HL-60 (cell line): ENCODE results near the gene RTN4RL2.
A peak's percentile ranks its signal among the peaks of the same experiment; 100 is the strongest.

Experiments
- CTCF ChIP-seq: IDR thresholded peaks from one replicate; pipeline ENCODE4 v1.5.1; 2011; ENCODE audit warnings: low read length, control low read depth, inconsistent platforms; ENCODE audit not compliant: insufficient read depth
- GABPA ChIP-seq: IDR thresholded peaks from 2 replicates; pipeline ENCODE4 v1.6.1; 2012; ENCODE audit warnings: low read depth
- POLR2AphosphoS5 ChIP-seq: IDR thresholded peaks from 2 replicates; pipeline ENCODE4 v1.6.1; 2012; ENCODE audit warnings: low read depth
- SPI1 ChIP-seq: IDR thresholded peaks from 2 replicates; pipeline ENCODE4 v1.6.1; 2012; ENCODE audit warnings: low read depth, mild to moderate bottlenecking, borderline replicate concordance
- TF ChIP-seq, protein P1 (sequence below): IDR thresholded peaks from 2 replicates; pipeline ENCODE4 v1.6.1; 2012; ENCODE audit warnings: low read depth; ENCODE audit not compliant: insufficient replicate concordance

- TF ChIP-seq CTCF (no peak), GABPA (peak; percentile 31; the same call in 1 of the 2 replicates), POLR2AphosphoS5 (peak; percentile 79), SPI1 (peak; percentile 84; the same call in 1 of the 2 replicates)
- TF ChIP-seq, protein P1, sequence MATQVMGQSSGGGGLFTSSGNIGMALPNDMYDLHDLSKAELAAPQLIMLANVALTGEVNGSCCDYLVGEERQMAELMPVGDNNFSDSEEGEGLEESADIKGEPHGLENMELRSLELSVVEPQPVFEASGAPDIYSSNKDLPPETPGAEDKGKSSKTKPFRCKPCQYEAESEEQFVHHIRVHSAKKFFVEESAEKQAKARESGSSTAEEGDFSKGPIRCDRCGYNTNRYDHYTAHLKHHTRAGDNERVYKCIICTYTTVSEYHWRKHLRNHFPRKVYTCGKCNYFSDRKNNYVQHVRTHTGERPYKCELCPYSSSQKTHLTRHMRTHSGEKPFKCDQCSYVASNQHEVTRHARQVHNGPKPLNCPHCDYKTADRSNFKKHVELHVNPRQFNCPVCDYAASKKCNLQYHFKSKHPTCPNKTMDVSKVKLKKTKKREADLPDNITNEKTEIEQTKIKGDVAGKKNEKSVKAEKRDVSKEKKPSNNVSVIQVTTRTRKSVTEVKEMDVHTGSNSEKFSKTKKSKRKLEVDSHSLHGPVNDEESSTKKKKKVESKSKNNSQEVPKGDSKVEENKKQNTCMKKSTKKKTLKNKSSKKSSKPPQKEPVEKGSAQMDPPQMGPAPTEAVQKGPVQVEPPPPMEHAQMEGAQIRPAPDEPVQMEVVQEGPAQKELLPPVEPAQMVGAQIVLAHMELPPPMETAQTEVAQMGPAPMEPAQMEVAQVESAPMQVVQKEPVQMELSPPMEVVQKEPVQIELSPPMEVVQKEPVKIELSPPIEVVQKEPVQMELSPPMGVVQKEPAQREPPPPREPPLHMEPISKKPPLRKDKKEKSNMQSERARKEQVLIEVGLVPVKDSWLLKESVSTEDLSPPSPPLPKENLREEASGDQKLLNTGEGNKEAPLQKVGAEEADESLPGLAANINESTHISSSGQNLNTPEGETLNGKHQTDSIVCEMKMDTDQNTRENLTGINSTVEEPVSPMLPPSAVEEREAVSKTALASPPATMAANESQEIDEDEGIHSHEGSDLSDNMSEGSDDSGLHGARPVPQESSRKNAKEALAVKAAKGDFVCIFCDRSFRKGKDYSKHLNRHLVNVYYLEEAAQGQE = peak; percentile 7
Measured at GRCh38 chr11:57426929-57427726, 33.2 kb upstream of the RTN4RL2 start, which contains the start of gene SLC43A3.
